H54 (cell line): Measurements from ENCODE around the gene ZNF577.
"Not testable (repeated sequence)": the region's sequence is repeated elsewhere in the genome, so short reads cannot be mapped to it uniquely, and the experiment has no call there.

Source experiments
- DNase-seq: peaks from one replicate; pipeline ENCODE4 v3.0.0; 2011; ENCODE audit warnings: low spot score, mixed read lengths; ENCODE audit not compliant: insufficient read length
- FAIRE-seq: peaks from 3 replicates; lab custom pipeline; 2011; peaks lifted over from hg19 to GRCh38; lab: Jason Lieb, UNC
- POLR2A ChIP-seq: IDR thresholded peaks from 2 replicates; pipeline ENCODE4 v1.6.1; 2011; ENCODE audit warnings: low read depth, mild to moderate bottlenecking, low read length

Gene ZNF577

GRCh38 chr19:51887522-51888498, at the start of gene ZNF577:
Gene ZNF577, minus strand, starts transcription at chr19:51887951. Its CDS starts 7,569 bp downstream, at chr19:51880382.
- no peak for DNase-seq
- no peak for FAIRE-seq
- TF ChIP-seq POLR2A = peak; percentile 31; the same call in 1 of the 2 replicates

- FAIRE-seq (no peak), DNase-seq (no peak)
Observed at GRCh38 chr19:51931921-51932320, 44.2 kb upstream of the ZNF577 start.

GRCh38 chr19:51927859-51928258, 40.1 kb upstream of the ZNF577 start:
- TF ChIP-seq POLR2A = no peak
- no peak for DNase-seq
- no peak for FAIRE-seq

More at GRCh38 chr19:51931921-51932320, 44.2 kb upstream of the ZNF577 start:
- TF ChIP-seq POLR2A = no peak

GRCh38 chr19:51926784-51927741, 39.3 kb upstream of the ZNF577 start, which contains the start of gene ZNF613:
Gene ZNF613, plus strand, starts transcription at chr19:51927472. Its CDS starts 8,749 bp downstream, at chr19:51936221.
- DNase-seq (peak; percentile 84), FAIRE-seq (peak; percentile 89)
- TF ChIP-seq POLR2A = 0 out of 2 replicates have a peak, but pooled peaks have one; percentile 33

GRCh38 chr19:51926426-51926783, 38.7 kb upstream of the ZNF577 start:
- no peak for TF ChIP-seq POLR2A
- no peak for FAIRE-seq

GRCh38 chr19:51921949-51922348, 34.2 kb upstream of the ZNF577 start:
- TF ChIP-seq POLR2A = no peak
- no peak for FAIRE-seq

More at GRCh38 chr19:51926426-51926783, 38.7 kb upstream of the ZNF577 start:
- no peak for DNase-seq

GRCh38 chr19:51919606-51920005, 31.9 kb upstream of the ZNF577 start:
- no peak for TF ChIP-seq POLR2A
- FAIRE-seq (no peak), DNase-seq (no peak)

More at GRCh38 chr19:51921949-51922348, 34.2 kb upstream of the ZNF577 start:
- DNase-seq = no peak

- FAIRE-seq (no peak), DNase-seq (no peak)
- TF ChIP-seq POLR2A = no peak
Observed at GRCh38 chr19:51916167-51916566, 28.4 kb upstream of the ZNF577 start.

- DNase-seq = no peak
- TF ChIP-seq POLR2A = no peak
- FAIRE-seq = peak; percentile 20
Observed at GRCh38 chr19:51915324-51915867, 27.6 kb upstream of the ZNF577 start.

- FAIRE-seq, DNase-seq: not testable (repeated sequence)
Observed at GRCh38 chr19:51907981-51908380, 20.2 kb upstream of the ZNF577 start.

- DNase-seq, FAIRE-seq: not testable (repeated sequence)
Observed at GRCh38 chr19:51906108-51906507, 18.4 kb upstream of the ZNF577 start.

GRCh38 chr19:51905639-51906038, 17.9 kb upstream of the ZNF577 start:
- DNase-seq, FAIRE-seq: not testable (repeated sequence)

- TF ChIP-seq POLR2A = no peak
- DNase-seq (no peak), FAIRE-seq (no peak)
Observed at GRCh38 chr19:51905206-51905605, 17.5 kb upstream of the ZNF577 start.
